Measurements from ENCODE around the gene GMEB1. TPM values are rescaled to one million over a fixed set of nuclear protein-coding genes. Genes with fewer than 3 reads are reported as not detected.

Gene GMEB1
- total RNA-seq, 1 experiment from 2014 or later, result 5.2 TPM

DNA sequence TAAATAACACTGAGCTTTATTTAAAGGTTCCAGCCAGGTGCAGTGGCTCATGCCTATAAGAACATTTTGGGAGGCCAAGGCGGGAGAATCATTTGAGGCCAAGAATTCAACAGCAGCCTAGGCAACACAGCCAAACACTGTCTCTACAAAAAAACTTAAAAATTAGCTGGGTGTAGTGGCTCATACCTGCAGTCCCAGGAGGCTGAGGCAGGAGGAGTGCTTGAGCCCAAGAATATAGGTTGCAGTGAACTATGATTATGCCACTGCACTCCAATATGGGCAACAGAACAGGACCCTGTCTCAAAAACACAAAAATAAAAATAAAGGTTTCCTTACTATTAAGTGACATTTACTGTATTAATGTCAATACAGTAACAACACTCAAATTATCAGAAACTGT, 27.8 kb upstream of the GMEB1 start:
- DNase-seq (peak; percentile 43), ATAC-seq (peak; percentile 14; the same call in 1 of the 2 replicates)
- intact Hi-C loops (cut with micrococcal nuclease), result no loop called here
- ChIA-PET CTCF (interaction anchor here (0.6 to 1.8 kb wide), 3 partner anchors 13 to 236 kb away, joined by 5 to 12 read pairs (median 5); no protein-coding TSS in a partner anchor), POLR2A (ENCODE audit: unreplicated experiment) (no interaction called here)
- Histone ChIP-seq H3K4me2 (ENCODE audit: low read length) (peak overlapping the region; percentile 12; the same call in 1 of the 2 replicates), H3K27ac (ENCODE audit: low read length) (no peak overlapping the region), H3F3A (ENCODE audit: low read length, unreplicated experiment) (no peaks in the 10 kb centered on the region), H3K4me1 (ENCODE audit: insufficient read depth, low read length) (peaks cover 25% of the 10 kb centered on the region), H3K4me3 (ENCODE audit: low read length) (no peak overlapping the region), H3K79me2 (ENCODE audit: low read length) (peaks cover 35% of the 10 kb centered on the region), H3K9me3 (ENCODE audit: low read length) (no peaks in the 10 kb centered on the region), H3K9ac (ENCODE audit: low read length) (no peak overlapping the region), H4K20me1 (ENCODE audit: low read length) (no peaks in the 10 kb centered on the region), H2AFZ (ENCODE audit: low read length) (no peak overlapping the region), H3K36me3 (ENCODE audit: low read depth, low read length) (no peaks in the 10 kb centered on the region), H3K27me3 (ENCODE audit: low read length) (no peaks in the 10 kb centered on the region), H3K9me2 (replicated peaks; ENCODE audit: low read length) (no peaks in the 10 kb centered on the region)
- TF ChIP-seq, protein P1, sequence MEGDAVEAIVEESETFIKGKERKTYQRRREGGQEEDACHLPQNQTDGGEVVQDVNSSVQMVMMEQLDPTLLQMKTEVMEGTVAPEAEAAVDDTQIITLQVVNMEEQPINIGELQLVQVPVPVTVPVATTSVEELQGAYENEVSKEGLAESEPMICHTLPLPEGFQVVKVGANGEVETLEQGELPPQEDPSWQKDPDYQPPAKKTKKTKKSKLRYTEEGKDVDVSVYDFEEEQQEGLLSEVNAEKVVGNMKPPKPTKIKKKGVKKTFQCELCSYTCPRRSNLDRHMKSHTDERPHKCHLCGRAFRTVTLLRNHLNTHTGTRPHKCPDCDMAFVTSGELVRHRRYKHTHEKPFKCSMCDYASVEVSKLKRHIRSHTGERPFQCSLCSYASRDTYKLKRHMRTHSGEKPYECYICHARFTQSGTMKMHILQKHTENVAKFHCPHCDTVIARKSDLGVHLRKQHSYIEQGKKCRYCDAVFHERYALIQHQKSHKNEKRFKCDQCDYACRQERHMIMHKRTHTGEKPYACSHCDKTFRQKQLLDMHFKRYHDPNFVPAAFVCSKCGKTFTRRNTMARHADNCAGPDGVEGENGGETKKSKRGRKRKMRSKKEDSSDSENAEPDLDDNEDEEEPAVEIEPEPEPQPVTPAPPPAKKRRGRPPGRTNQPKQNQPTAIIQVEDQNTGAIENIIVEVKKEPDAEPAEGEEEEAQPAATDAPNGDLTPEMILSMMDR (conservative IDR thresholded peaks at IDR 0.05; ENCODE audit: low read depth, low read length), result peak; percentile 53
- no peak for TF ChIP-seq EZH2 (IDR thresholded peaks at IDR 0.05; ENCODE audit: low read length, unreplicated experiment)
- no TSS peak for BruUV-seq (replicated peaks)

GRCh38 chr1:28642056-28642846, 26.3 kb upstream of the GMEB1 start:
- H3K36me3 ChIP-seq (ENCODE audit: low read depth, low read length), result no peaks in the 10 kb centered on the region
- H3K27me3 ChIP-seq (ENCODE audit: low read length), result no peaks in the 10 kb centered on the region
- TF ChIP-seq, protein P1 (conservative IDR thresholded peaks at IDR 0.05; ENCODE audit: low read depth, low read length), result no peak
- TF ChIP-seq EZH2phosphoT487 (IDR thresholded peaks at IDR 0.05; ENCODE audit: borderline replicate concordance, low read length), result no peak
- TF ChIP-seq EZH2 (IDR thresholded peaks at IDR 0.05; ENCODE audit: low read length, unreplicated experiment), result no peak
- peaks cover 35% of the 10 kb centered on the region for H3K79me2 ChIP-seq (ENCODE audit: low read length)
- H3K4me3 ChIP-seq (ENCODE audit: low read length), result peak overlapping the region; percentile 97
- H4K20me1 ChIP-seq (ENCODE audit: low read length), result no peaks in the 10 kb centered on the region
- H2AFZ ChIP-seq (ENCODE audit: low read length), result peak overlapping the region; percentile 89
- peaks cover 25% of the 10 kb centered on the region for H3K4me1 ChIP-seq (ENCODE audit: insufficient read depth, low read length)
- H3K9me3 ChIP-seq (ENCODE audit: low read length), result no peaks in the 10 kb centered on the region
- H3K9ac ChIP-seq (ENCODE audit: low read length), result peak overlapping the region; percentile 87
- no peaks in the 10 kb centered on the region for H3K9me2 ChIP-seq (replicated peaks; ENCODE audit: low read length)
- H3K27ac ChIP-seq (ENCODE audit: low read length), result peak overlapping the region; percentile 77
- no peaks in the 10 kb centered on the region for H3F3A ChIP-seq (ENCODE audit: low read length, unreplicated experiment)
- intact Hi-C loops (cut with micrococcal nuclease), result no loop called here
- BruUV-seq (replicated peaks), result TSS peak; percentile 73
- CTCF ChIA-PET, result interaction anchor here (0.9 to 1.8 kb wide), 3 partner anchors 94 to 235 kb away, joined by 3 to 13 read pairs (median 5); partner anchors contain the start of gene YTHDF2
- peak; percentile 36 for ATAC-seq
- DNase-seq, result peak; percentile 22
- POLR2A ChIA-PET (ENCODE audit: unreplicated experiment), result interaction anchor here (1.4 kb wide), 1 partner anchor 94 kb away, joined by 15 read pairs; the partner anchor contains the start of gene YTHDF2
- peak overlapping the region; percentile 86 for H3K4me2 ChIP-seq (ENCODE audit: low read length)
